Vagina (tissue), 2 donors: ENCODE results near the gene AK4.

ENCODE experiments used
- CTCF ChIP-seq, 3 experiments: fragments of 450-650 bp in 2 of 3; fragments of 200-600 bp in 1 of 3; sonication (generic) in 1 of 3; IDR thresholded peaks; one replicate each; pipeline ENCODE4 v1.5.1; 2017 to 2019; ENCODE audit warnings: antibody characterized with exemption in 3 of 3, mild to moderate bottlenecking in 2 of 3, moderate library complexity in 2 of 3
- POLR2A ChIP-seq, 2 donors: fragments of 450-650 bp; IDR thresholded peaks; one replicate each; pipeline ENCODE4 v1.6.1; 2017; ENCODE audit warnings: antibody characterized with exemption in 2 of 2, mild to moderate bottlenecking in 2 of 2, moderate library complexity in 2 of 2
- POLR2AphosphoS5 ChIP-seq, 2 donors: sonication (generic); formaldehyde crosslinking; IDR thresholded peaks; one replicate each; pipeline ENCODE4 v1.9.0; 2017; ENCODE audit warnings: antibody characterized with exemption in 2 of 2, mild to moderate bottlenecking in 2 of 2, low read depth in 1 of 2; ENCODE audit not compliant: insufficient read depth in 1 of 2

- no peak for TF ChIP-seq CTCF (IDR thresholded peaks at IDR 0.05)
- TF ChIP-seq POLR2AphosphoS5 (IDR thresholded peaks at IDR 0.05; ENCODE audit: insufficient read depth in 1 of 2, low read depth in 1 of 2) = no peak
- TF ChIP-seq POLR2A (IDR thresholded peaks at IDR 0.05) = no peak
These were observed 59.3 kb downstream of the AK4 start for GRCh38 chr1:65207317-65207716.
